Measurements from ENCODE around the gene MTG2. TPM values are rescaled to one million over a fixed set of nuclear protein-coding genes. Genes with fewer than 3 reads are reported as not detected.

Gene MTG2
- total RNA-seq, 1 experiment from 2014 or later = 41.9 TPM

DNA sequence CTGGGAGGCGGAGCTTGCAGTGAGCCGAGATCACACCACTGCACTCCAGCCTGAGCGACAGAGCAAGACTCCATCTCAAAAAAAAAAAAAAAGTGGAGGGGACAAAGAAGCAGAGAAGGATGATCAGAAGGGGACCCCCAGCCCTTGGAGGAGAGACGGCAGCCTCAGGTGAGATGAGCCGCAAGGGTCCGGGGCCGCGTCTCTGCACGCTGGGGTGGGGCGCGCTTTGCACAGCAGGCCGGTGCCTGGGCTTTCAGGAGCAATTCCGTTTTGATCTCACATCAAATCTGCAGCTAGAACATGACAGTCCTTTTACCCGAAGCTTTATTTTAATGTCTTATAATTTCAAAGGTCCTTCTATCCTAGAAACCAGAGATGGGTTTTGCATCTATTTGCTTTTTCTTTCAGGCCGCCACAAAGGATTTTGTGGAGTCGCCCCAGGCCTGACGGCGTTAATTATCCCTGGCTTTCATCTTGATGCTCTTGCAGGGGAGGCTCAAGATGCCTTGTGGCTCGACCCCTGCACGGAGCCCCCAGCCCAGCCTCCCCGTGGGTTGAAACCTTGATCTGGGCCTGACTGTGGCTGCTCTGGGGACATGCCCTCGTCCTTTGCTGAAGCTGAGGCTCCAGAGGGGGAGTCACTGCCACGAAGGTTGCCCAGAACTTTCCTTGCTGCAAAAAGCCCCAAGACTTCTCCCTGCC lies 20.0 kb downstream of the MTG2 start:
- DNase-seq (ENCODE audit: low spot score) = no peak

DNA sequence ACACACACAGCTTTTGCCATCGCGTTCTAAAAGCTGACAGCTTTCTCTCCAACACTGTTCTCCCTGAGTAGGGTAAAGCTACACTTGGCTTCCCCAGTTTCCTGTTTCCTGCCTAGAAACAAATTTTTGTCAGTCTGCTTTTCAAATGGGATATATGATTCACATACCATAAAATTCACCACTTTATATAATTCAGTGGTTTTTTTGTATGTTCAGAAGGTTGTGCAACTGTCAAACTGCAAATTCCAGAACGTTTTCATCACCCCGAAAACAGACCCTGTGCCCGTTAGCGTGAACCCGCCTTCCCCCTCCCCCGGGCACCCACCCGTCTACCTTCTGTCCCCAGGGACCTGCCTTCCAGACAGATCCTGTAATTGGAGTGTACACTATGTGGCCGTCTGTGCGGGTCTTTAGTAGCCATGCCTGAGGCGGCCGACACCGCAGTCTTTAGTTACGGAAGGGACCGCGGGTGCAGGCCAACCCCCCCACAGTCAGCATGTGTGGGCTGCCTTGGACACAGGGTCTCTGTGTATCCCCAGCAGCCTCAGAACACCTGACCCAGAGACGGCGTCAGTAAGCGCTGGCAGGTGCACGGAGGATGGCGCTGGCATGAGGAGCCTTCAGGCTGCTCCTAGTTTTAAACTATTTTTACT lies 20.7 kb downstream of the MTG2 start:
- no peak for DNase-seq (ENCODE audit: low spot score)

GRCh38 chr20:62205618-62206387 lies 23.0 kb downstream of the MTG2 start:
- DNase-seq (ENCODE audit: low spot score) = no peak

DNA sequence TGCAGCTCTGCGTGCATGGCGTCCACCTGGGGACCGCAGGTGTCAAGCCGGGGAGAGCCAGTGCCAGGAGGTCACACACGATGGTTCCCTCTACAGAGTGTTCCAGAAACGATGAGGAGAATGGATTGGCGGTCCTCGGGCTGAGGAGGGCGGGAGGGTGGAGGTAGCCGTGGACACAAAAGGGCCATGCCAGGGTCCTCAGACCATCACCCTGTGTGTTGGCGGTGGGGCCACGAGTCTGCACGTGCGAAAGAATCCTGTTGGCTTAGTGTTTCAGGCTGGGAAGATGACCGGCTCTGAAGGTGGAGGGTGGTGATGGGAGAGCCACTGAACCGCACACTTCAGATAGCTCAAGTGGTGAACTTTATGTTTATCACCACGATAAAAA lies 23.6 kb downstream of the MTG2 start:
- DNase-seq (ENCODE audit: low spot score) = no peak

DNA sequence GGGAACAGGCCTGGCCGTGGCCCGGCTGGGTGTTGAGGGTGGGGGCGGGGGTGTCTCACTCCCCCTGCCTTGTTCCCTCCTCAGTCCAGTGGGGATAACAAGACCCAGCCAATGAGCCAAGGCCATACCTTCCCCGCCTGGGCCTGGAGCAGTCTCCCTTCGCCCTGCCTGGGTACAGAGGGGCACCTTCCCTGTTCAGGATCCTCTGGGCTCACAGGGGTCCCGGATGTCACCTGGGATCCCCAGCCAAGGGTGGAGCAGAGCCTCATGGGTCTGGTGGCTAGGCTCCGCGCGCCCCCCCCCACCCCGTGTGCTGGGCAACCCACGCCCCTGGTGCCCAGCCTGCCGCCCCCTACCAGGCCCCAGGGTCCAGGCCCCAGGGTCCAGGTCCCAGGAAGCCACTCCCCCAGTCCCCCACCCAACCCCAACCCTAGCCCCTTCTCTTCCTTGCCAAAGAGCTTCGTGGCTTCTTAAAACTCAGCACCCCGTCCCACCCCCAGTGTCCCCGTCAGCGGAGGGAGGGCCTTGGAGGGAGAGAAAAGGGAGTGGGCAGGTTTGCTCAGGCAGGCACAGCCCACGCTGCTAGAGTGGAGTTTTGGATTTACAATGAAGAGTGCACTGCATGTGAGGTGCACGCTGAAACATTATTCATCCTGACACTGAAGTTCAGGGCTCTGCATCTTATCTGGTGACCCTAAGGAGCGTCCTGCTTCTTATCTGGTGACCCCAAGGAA lies 25.4 kb downstream of the MTG2 start:
- DNase-seq (ENCODE audit: low spot score) = no peak

- no peak for DNase-seq (ENCODE audit: low spot score)
Measured at GRCh38 chr20:62208795-62209755, 26.2 kb downstream of the MTG2 start.

- DNase-seq (ENCODE audit: low spot score) = no peak
Measured at GRCh38 chr20:62209850-62210495, 27.1 kb downstream of the MTG2 start.

GRCh38 chr20:62210496-62210855 lies 27.6 kb downstream of the MTG2 start:
- no peak for DNase-seq (ENCODE audit: low spot score)

- no peak for DNase-seq (ENCODE audit: low spot score)
Measured at GRCh38 chr20:62211216-62211615, 28.4 kb downstream of the MTG2 start.

GRCh38 chr20:62211769-62212288 lies 29.0 kb downstream of the MTG2 start:
- DNase-seq (ENCODE audit: low spot score) = no peak

- DNase-seq (ENCODE audit: low spot score) = no peak
Measured at GRCh38 chr20:62212299-62212698, 29.5 kb downstream of the MTG2 start.

- no peak for DNase-seq (ENCODE audit: low spot score)
Measured at GRCh38 chr20:62214067-62214466, 31.2 kb downstream of the MTG2 start.

DNA sequence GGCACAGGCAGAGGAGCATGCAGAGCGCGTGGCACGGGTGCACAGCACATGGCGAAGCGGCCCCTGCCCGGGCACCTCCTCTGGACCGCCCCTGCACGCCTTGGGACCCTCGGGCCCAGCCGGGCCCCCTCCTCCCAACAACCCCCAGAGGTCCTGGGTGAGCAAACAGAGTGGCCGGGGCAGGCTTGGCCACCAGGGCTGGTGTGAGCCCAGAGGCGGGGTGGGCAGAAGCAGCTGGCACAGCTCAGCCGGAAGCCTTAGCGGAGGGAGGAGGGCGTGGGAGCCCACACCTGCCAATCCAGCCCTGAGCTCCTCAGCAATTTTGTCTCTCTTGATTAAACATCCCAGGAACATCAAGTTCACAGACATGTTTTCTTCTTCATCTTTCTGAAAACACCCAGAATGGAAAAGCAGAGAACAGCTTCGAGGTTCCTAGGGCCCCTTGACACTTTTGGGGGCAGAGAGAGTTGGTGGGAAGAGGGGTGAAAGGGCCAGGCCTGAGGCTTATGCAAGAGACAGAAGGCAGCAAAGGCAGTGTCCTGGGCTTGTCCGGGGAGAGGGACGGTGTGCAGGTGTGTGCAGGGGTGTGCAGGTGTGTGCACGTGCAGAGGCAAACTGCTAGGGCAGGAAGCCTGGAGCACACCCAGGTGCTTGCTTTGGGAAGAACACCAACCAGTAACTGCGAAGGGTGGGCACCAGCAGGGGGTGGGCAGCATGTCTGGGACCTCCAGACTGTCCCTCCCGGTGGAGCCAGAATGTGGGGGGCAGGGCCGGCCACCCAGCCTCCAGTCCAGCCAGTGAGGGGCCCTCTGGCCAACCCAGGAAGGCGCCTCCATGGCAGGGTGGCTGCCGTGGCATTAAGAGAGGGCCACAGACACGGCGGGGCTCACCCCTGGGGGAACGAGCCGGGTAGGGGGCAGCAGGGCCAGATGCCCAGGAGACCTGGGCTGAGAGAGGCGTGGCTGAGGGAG lies 32.5 kb downstream of the MTG2 start:
- DNase-seq (ENCODE audit: low spot score) = no peak

DNA sequence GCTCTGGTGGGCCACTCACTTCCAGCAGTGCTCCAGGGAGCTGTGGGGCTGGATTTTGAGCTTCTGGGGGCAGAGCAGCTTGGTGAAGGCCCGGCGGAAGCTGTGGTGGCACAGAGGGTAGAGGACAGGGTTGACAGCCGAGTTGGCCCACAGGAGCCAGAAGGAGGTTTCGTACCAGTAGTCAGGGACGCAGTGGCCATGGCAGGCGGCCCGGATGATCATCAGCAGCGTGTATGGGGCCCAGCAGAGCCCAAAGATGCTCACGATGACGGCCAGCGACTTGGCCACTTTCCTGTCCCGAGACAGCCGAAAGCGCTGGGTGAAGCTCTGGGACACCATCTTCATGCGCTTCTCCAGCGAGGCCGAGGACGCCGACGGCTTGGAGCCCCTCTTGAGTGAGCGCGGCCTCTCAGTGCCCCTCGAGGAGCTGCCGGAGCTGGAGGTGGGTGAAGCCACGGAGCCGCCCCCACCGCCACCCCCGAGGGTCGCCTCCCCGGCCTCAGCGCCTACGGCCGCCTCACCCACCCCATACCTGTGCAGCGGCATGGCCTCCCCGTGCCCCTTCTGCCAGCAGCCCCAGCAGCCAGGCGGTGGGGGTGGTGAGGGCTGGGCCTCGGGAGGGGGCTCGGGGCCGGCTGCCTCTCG lies 33.3 kb downstream of the MTG2 start:
- DNase-seq (ENCODE audit: low spot score) = no peak

DNA sequence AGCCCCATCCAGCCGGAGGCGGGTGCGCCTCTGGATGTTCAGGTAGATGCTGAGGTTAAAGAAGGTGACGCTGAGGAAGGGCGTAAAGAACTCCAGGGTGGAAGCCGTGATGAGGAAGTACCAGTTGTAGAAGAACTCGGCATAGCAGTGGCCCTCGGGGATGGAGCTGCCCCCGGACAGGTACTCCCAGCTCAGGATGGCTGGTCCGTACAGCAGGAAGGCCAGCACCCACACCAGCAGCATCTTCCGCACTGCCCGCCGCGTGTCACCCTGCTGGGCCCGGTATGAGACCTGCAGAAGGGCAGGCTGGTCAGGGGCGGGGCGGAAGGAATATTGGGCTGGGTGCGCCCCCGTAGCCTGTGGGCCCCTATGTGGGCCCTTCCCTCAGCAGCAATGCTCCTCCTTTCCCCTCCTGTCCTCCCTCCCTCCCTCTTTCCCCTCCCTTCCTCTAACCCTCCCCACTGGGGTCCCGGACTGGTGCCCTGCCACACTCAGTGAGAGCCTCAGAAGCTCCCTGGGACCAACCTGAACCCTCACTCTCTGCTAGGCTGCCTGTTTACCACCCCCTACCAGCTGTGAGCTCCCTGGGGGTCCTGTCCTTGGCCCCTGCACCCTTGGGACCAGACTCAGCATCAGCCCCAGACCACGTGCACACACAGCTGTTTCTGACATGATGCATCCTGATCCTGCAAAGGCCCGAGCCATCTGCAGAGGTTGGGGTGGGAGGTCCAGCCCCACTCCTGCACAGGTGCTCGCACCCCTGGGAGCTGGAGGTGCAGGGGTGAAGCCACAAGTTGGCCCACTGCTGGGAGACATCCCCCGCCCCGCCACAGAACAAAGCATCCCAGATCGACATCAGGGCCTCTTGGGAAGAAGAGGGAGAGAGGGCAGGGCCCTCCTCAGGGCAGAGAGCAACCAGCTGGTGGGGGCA lies 34.1 kb downstream of the MTG2 start:
- no peak for DNase-seq (ENCODE audit: low spot score)

GRCh38 chr20:62217913-62218773 lies 35.3 kb downstream of the MTG2 start:
- no peak for DNase-seq (ENCODE audit: low spot score)

All from HT-29 (cell line).